Stimulated activated CD4-positive, alpha-beta T cell treated with anti-CD3 and anti-CD28 coated beads, Interleukin-4, amount 100 ng/mL, for 48 hours (primary cell): Measurements from ENCODE around the gene PHOX2B.

Source experiments
- DNase-seq, 2 donors: peaks; one replicate each; pipeline ENCODE4 v3.0.0-alpha.2; 2020; ENCODE audit warnings: low read depth in 2 of 2

PHOX2B gene

GRCh38 chr4:41748571-41749475, at the start of gene PHOX2B:
Gene PHOX2B (minus strand): TSS chr4:41748725. CDS start chr4:41748610, 115 bp downstream.
- DNase-seq: no peak

GRCh38 chr4:41797260-41797659, 48.7 kb upstream of the PHOX2B start:
- no peak for DNase-seq

GRCh38 chr4:41796545-41797210, 48.2 kb upstream of the PHOX2B start:
- DNase-seq: no peak

GRCh38 chr4:41795796-41796385, 47.4 kb upstream of the PHOX2B start:
- no peak for DNase-seq

- DNase-seq: no peak
These were observed 43.6 kb upstream of the PHOX2B start for GRCh38 chr4:41792166-41792565.

- DNase-seq: no peak
These were observed 43.0 kb upstream of the PHOX2B start for GRCh38 chr4:41791557-41791956.

- DNase-seq: no peak
These were observed 39.4 kb upstream of the PHOX2B start for GRCh38 chr4:41787931-41788330.

GRCh38 chr4:41785665-41786064, 37.1 kb upstream of the PHOX2B start:
- no peak for DNase-seq

GRCh38 chr4:41784191-41784979, 35.9 kb upstream of the PHOX2B start:
- no peak for DNase-seq

- no peak for DNase-seq
These were observed 27.9 kb upstream of the PHOX2B start for GRCh38 chr4:41776466-41776865.

GRCh38 chr4:41763729-41764128, 15.2 kb upstream of the PHOX2B start:
- DNase-seq: no peak

- DNase-seq: no peak
These were observed 10.4 kb upstream of the PHOX2B start for GRCh38 chr4:41758884-41759283.

- no peak for DNase-seq
These were observed 9.1 kb upstream of the PHOX2B start for GRCh38 chr4:41757521-41758156.

- DNase-seq: no peak
These were observed 5.4 kb upstream of the PHOX2B start for GRCh38 chr4:41753942-41754341.

GRCh38 chr4:41752081-41752836, 3.7 kb upstream of the PHOX2B start:
- no peak for DNase-seq

- DNase-seq: no peak
These were observed 3.0 kb upstream of the PHOX2B start for GRCh38 chr4:41751449-41752061.

GRCh38 chr4:41750626-41751448, 2.3 kb upstream of the PHOX2B start:
- DNase-seq: no peak

- no peak for DNase-seq
These were observed 1.6 kb upstream of the PHOX2B start for GRCh38 chr4:41750121-41750625.

GRCh38 chr4:41749631-41750039, 1.1 kb upstream of the PHOX2B start:
- DNase-seq: no peak
